ENCODE measurements around the gene RASSF5. TPM values are rescaled to one million over a fixed set of nuclear protein-coding genes. Genes with fewer than 3 reads are reported as not detected.

The RASSF5 gene
- total and polyA plus RNA-seq, 9 of the 15 experiments (the other 6 are each of a cell fraction or from before 2014, with no cell fraction given): 6.1 to 41.0 (median 25.2) TPM

DNA sequence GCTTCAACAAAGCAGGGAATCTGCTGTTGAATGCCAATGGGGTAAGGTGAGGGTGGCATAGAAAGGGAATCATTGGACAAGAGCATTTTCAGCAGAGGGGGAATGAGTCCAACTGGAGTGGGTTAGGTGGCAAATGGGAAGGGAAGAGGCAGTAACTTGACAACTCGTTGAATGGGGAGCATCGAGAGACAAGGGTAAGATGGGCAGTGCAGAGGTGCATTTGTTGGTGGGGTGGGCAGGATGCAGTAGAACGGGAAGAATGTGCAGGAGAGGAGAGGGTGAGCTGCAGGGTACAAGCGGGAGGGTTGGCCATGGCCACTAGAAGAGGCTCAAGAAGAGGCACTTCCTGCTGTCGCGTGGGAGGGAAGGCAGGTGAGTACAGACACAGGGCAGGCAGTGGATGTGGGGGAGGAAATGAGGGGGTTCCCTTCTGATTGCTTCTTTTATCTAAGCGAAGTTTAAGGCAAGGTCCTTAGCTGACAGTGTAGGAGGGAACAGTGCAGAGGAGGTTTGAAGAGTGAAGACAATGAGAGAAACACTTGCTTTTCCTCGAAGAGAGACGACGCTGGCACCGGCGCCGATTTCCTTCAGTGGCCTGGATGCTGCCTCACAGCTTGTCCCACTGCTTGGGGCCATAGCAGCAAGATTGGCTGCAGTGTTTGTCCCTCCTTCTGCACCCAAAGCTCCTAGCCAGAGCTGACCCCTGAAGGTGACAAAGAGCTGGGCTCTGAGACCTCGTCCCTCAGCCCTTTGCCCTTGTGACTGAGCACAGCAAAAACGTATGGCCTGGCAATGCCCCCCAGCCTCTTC lies 40.3 kb upstream of the RASSF5 start:
- peak overlapping the region in 1 of 2 experiments; percentile 81; a peak in 1 of 4 replicates for H3K9ac ChIP-seq (ENCODE audit: insufficient read depth in 1 of 2, low read depth in 2 of 2, low read length in 2 of 2)
- peak in 2 of 4 experiments; percentile 42 to 59 for DNase-seq (ENCODE audit: extremely low read depth in 1 of 4, low spot score in 3 of 4)
- ATAC-seq: peak; percentile 3; the same call in 2 of the 3 replicates
- POLR2A ChIA-PET: no interaction called here
- no peaks in the 10 kb centered on the region for H3K79me2 ChIP-seq (ENCODE audit: control insufficient read depth, insufficient read depth, low read length)
- no peaks in the 10 kb centered on the region for H4K20me1 ChIP-seq (replicated peaks; ENCODE audit: control insufficient read depth, insufficient read depth, low read length)
- H3K4me3 ChIP-seq: no peak overlapping the region
- WGBS (ENCODE audit: insufficient coverage, low coverage, missing lambda C conversion rate): 16% methylated on average over 15 of the region's 15 CpGs
- peak overlapping the region; percentile 2 for H2AFZ ChIP-seq (ENCODE audit: low read depth, low read length)
- no peaks in the 10 kb centered on the region for H3K9me1 ChIP-seq (ENCODE audit: control insufficient read depth, insufficient read depth, low read length)
- no TSS peak for BruUV-seq (replicated peaks)
- CTCF ChIA-PET (ENCODE audit: low intra/inter-chr PET ratio): no interaction called here
- peaks cover 28 to 34% of the 10 kb centered on the region in 2 experiments for H3K4me1 ChIP-seq (replicated peaks in 1 of 2; ENCODE audit: control insufficient read depth in 2 of 2, insufficient read depth in 2 of 2, low read length in 2 of 2)
- H3K36me3 ChIP-seq (ENCODE audit: control insufficient read depth, insufficient read depth, low read length): no peaks in the 10 kb centered on the region
- in situ Hi-C loops (cut with MboI): no loop called here
- no peak overlapping the region for H3K27ac ChIP-seq (ENCODE audit: extremely low read depth, low read depth, low read length)
- no peak for FAIRE-seq
- intact Hi-C loops (cut with micrococcal nuclease): no loop called here
- no peak overlapping the region for H3K4me2 ChIP-seq (ENCODE audit: insufficient read depth, low read length)
- peaks cover 0 to 4% of the 10 kb centered on the region in 2 experiments; a peak in 2 of 5 replicates for H3K27me3 ChIP-seq (ENCODE audit: control insufficient read depth in 2 of 2, insufficient read depth in 2 of 2, low read length in 2 of 2)
- no peaks in the 10 kb centered on the region for H3K9me3 ChIP-seq (replicated peaks; ENCODE audit: control insufficient read depth, insufficient read depth, low read depth, low read length)
- peak; percentile 60; the same call in 1 of the 2 replicates for TF ChIP-seq EHMT2 (IDR thresholded peaks at IDR 0.05)
- no peak for TF ChIP-seq PTBP1 (IDR thresholded peaks at IDR 0.05; ENCODE audit: low read depth, low read length)
- peak; percentile 41; the same call in 1 of the 2 replicates for TF ChIP-seq CTBP1 (IDR thresholded peaks at IDR 0.05; ENCODE audit: borderline replicate concordance)
- no peak for TF ChIP-seq NFE2 (IDR thresholded peaks at IDR 0.05; ENCODE audit: low read depth)
- TF ChIP-seq NR2C2 (CRISPR knock-in tag; IDR thresholded peaks at IDR 0.05): no peak
- 0 out of 2 replicates have a peak, but pooled peaks have one; percentile 11 for TF ChIP-seq NR2C2 (tag; IDR thresholded peaks at IDR 0.05)
- 0 out of 2 replicates have a peak, but pooled peaks have one; percentile 18 for TF ChIP-seq ETV1 (tag; conservative IDR thresholded peaks at IDR 0.05; ENCODE audit: low read depth)
- TF ChIP-seq ZNF175 (CRISPR knock-in tag; IDR thresholded peaks at IDR 0.05; ENCODE audit: low read depth): no peak
- no peak for TF ChIP-seq CSDE1 (IDR thresholded peaks at IDR 0.05)
- TF ChIP-seq, protein P1, sequence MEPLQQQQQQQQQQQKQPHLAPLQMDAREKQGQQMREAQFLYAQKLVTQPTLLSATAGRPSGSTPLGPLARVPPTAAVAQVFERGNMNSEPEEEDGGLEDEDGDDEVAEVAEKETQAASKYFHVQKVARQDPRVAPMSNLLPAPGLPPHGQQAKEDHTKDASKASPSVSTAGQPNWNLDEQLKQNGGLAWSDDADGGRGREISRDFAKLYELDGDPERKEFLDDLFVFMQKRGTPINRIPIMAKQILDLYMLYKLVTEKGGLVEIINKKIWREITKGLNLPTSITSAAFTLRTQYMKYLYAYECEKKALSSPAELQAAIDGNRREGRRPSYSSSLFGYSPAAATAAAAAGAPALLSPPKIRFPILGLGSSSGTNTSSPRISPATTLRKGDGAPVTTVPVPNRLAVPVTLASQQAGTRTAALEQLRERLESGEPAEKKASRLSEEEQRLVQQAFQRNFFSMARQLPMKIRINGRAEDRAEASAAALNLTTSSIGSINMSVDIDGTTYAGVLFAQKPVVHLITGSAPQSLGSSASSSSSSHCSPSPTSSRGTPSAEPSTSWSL (CRISPR knock-in tag; IDR thresholded peaks at IDR 0.05; ENCODE audit: borderline replicate concordance): 0 out of 2 replicates have a peak, but pooled peaks have one; percentile 36
- TF ChIP-seq MEF2A (IDR thresholded peaks at IDR 0.05; ENCODE audit: control insufficient read depth, low read depth, low read length): no peak
- TF ChIP-seq GTF2A2 (tag; IDR thresholded peaks at IDR 0.05): no peak
- 0 out of 2 replicates have a peak, but pooled peaks have one; percentile 42 for TF ChIP-seq SOX6 (IDR thresholded peaks at IDR 0.05)
- no peak for TF ChIP-seq JUN (IDR thresholded peaks at IDR 0.05; ENCODE audit: borderline replicate concordance, low read depth, low read length)
- TF ChIP-seq JUN (CRISPR knock-in tag; IDR thresholded peaks at IDR 0.05; ENCODE audit: borderline replicate concordance): no peak
- peak; percentile 88 for TF ChIP-seq EGR1 (conservative IDR thresholded peaks at IDR 0.05)
- peak; percentile 59 for TF ChIP-seq KLF16 (IDR thresholded peaks at IDR 0.05)
- TF ChIP-seq, protein P2, sequence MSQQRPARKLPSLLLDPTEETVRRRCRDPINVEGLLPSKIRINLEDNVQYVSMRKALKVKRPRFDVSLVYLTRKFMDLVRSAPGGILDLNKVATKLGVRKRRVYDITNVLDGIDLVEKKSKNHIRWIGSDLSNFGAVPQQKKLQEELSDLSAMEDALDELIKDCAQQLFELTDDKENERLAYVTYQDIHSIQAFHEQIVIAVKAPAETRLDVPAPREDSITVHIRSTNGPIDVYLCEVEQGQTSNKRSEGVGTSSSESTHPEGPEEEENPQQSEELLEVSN (IDR thresholded peaks at IDR 0.05; ENCODE audit: borderline replicate concordance in 1 of 2, extremely low read depth in 1 of 2, insufficient read depth in 1 of 2, insufficient read length in 1 of 2, low read depth in 1 of 2, low read length in 1 of 2, poor library complexity in 1 of 2, severe bottlenecking in 1 of 2): peak in 1 of 2 experiments; percentile 20
- no peak for TF ChIP-seq BACH1 (tag; IDR thresholded peaks at IDR 0.05)
- peak; percentile 19; the same call in 1 of the 2 replicates for TF ChIP-seq MTA1 (IDR thresholded peaks at IDR 0.05; ENCODE audit: borderline replicate concordance)
- no peak for TF ChIP-seq ZNF79 (CRISPR knock-in tag; IDR thresholded peaks at IDR 0.05; ENCODE audit: low read depth)

All from K562 (cell line).